SK-N-MC (cell line): ENCODE data around the gene PRSS23.

Experiments
- EZH2 ChIP-seq: fragments of 200-600 bp; sonication (generic); IDR thresholded peaks from one replicate; pipeline ENCODE4 v1.6.1; 2017; ENCODE audit warnings: antibody characterized with exemption
- FOXP2 ChIP-seq: optimal IDR thresholded peaks from 2 replicates; pipeline ENCODE3; 2011; ENCODE audit warnings: mild to moderate bottlenecking, moderate library complexity; ENCODE audit not compliant: insufficient read depth; ENCODE audit errors: extremely low read length, control extremely low read depth
- POLR2AphosphoS5 ChIP-seq: IDR thresholded peaks from 2 replicates; pipeline ENCODE4 v1.6.1; 2012; ENCODE audit warnings: mild to moderate bottlenecking, low read depth, low read length, borderline replicate concordance

GRCh38 chr11:86818462-86819192, 18.3 kb downstream of the PRSS23 start:
- TF ChIP-seq EZH2 (no peak), POLR2AphosphoS5 (no peak), FOXP2 (no peak)
